ENCODE data around the gene FANCC. TPM values are rescaled to one million over a fixed set of nuclear protein-coding genes. Genes with fewer than 3 reads are reported as not detected.

Gene FANCC
- total RNA-seq, 1 experiment from 2014 or later, result 25.3 TPM

DNA sequence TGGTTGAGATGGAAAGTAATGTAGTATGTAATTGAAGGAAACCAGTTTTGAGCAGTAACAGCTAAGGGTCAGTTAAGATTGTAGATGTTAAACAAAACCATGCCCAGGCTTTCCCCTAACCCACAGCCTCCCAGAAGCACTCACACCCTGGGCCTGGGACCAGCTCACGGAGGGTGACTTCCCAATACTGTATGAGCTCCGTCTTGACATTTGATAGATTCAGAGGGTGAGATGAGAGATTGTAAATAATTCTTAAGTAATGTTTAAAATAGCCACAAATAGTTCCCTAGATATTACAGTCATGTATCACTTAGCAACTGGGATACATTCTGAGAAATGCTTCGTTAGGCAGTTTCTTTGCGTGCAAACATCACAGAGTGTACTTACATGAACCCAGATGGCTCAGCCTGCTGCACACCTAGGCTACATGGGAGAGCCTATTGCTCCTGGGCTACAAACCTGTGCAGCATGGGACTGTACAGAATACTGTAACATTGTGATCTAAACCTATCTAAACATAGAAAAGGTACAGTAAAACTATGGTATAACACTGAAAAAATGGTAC, 140.7 kb downstream of the FANCC start:
- intact Hi-C loops (cut with micrococcal nuclease; ENCODE audit: unreplicated experiment), result no loop called here
- TF ChIP-seq, protein P1, sequence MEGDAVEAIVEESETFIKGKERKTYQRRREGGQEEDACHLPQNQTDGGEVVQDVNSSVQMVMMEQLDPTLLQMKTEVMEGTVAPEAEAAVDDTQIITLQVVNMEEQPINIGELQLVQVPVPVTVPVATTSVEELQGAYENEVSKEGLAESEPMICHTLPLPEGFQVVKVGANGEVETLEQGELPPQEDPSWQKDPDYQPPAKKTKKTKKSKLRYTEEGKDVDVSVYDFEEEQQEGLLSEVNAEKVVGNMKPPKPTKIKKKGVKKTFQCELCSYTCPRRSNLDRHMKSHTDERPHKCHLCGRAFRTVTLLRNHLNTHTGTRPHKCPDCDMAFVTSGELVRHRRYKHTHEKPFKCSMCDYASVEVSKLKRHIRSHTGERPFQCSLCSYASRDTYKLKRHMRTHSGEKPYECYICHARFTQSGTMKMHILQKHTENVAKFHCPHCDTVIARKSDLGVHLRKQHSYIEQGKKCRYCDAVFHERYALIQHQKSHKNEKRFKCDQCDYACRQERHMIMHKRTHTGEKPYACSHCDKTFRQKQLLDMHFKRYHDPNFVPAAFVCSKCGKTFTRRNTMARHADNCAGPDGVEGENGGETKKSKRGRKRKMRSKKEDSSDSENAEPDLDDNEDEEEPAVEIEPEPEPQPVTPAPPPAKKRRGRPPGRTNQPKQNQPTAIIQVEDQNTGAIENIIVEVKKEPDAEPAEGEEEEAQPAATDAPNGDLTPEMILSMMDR (conservative IDR thresholded peaks at IDR 0.05; ENCODE audit: low read depth, low read length), result no peak
- TF ChIP-seq EZH2 (IDR thresholded peaks at IDR 0.05; ENCODE audit: borderline replicate concordance, low read depth, low read length, poor library complexity, severe bottlenecking), result no peak
- no peak for DNase-seq (ENCODE audit: low spot score)

DNA sequence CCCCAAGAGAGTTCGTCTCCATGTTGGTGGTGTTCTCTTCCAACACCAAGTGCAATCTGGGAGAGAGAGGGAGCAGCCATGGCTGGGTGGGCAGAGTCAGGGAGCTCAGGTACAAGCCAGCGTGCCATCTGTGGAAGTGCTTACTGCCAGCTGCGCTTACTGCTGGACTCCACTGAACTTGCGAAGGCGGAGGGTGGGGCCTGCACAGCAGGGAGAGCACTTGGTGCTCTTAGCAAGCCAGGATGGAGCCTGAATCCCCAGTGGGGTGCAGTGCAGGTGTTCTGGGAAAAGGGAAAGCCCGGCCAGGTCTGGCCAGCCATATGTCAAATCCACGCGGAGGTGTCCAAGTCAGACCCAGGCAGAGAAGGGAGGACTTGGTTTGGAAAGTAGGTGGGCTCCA, 142.0 kb downstream of the FANCC start:
- H3K4me3 ChIP-seq (ENCODE audit: low read depth, low read length, poor library complexity, severe bottlenecking), result no peak overlapping the region
- no peaks in the 10 kb centered on the region for H3K36me3 ChIP-seq (ENCODE audit: insufficient read depth, low read length, poor library complexity, severe bottlenecking)
- TF ChIP-seq, protein P1 (conservative IDR thresholded peaks at IDR 0.05; ENCODE audit: low read depth, low read length), result no peak
- TF ChIP-seq EZH2 (IDR thresholded peaks at IDR 0.05; ENCODE audit: borderline replicate concordance, low read depth, low read length, poor library complexity, severe bottlenecking), result no peak
- no peaks in the 10 kb centered on the region for H3K9me3 ChIP-seq (ENCODE audit: low read depth, low read length, poor library complexity, severe bottlenecking)
- peaks cover 25% of the 10 kb centered on the region for H3K4me1 ChIP-seq (ENCODE audit: insufficient read depth, low read length, poor library complexity, severe bottlenecking)
- H3K27ac ChIP-seq (ENCODE audit: low read depth, low read length, poor library complexity, severe bottlenecking), result no peak overlapping the region
- intact Hi-C loops (cut with micrococcal nuclease; ENCODE audit: unreplicated experiment), result no loop called here
- CTCF ChIA-PET, result no interaction called here
- BruUV-seq (replicated peaks), result no TSS peak
- POLR2A ChIA-PET (ENCODE audit: low non-redundant PET), result no interaction called here
- no peak for DNase-seq (ENCODE audit: low spot score)
- H3K27me3 ChIP-seq (replicated peaks; ENCODE audit: insufficient read depth, low read depth, low read length, poor library complexity), result no peaks in the 10 kb centered on the region

More for the DNA sequence above, 140.7 kb downstream of the FANCC start:
- Histone ChIP-seq H3K4me1 (ENCODE audit: insufficient read depth, low read length, poor library complexity, severe bottlenecking) (peaks cover 12% of the 10 kb centered on the region), H3K4me3 (ENCODE audit: low read depth, low read length, poor library complexity, severe bottlenecking) (no peak overlapping the region), H3K27me3 (replicated peaks; ENCODE audit: insufficient read depth, low read depth, low read length, poor library complexity) (no peaks in the 10 kb centered on the region), H3K27ac (ENCODE audit: low read depth, low read length, poor library complexity, severe bottlenecking) (no peak overlapping the region), H3K9me3 (ENCODE audit: low read depth, low read length, poor library complexity, severe bottlenecking) (no peaks in the 10 kb centered on the region), H3K36me3 (ENCODE audit: insufficient read depth, low read length, poor library complexity, severe bottlenecking) (no peaks in the 10 kb centered on the region)
- POLR2A ChIA-PET (ENCODE audit: low non-redundant PET), result no interaction called here
- CTCF ChIA-PET, result interaction anchor here (0.6 kb wide), 1 partner anchor 9 kb away, joined by 3 read pairs; no protein-coding TSS in a partner anchor
- BruUV-seq (replicated peaks), result no TSS peak

DNA sequence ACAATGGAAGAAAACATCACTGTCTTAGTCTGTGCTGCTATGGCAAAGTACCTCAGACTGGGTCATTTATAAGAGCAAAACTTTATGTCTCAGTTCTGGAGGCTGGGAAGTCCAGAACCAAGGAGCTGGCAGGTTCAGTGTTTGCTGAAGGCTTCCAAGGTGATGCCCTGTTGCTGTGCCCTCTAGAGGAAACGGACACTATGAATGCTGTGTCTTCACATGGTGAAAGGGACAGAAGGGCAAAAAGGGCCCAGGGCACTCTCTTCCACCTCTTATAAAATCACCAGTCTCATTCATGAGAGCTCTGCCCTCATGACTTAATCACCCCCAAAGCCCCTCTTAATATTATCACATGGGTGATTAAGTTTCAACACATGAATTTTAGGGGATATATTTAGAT, 143.5 kb downstream of the FANCC start:
- H3K36me3 ChIP-seq (ENCODE audit: insufficient read depth, low read length, poor library complexity, severe bottlenecking), result no peaks in the 10 kb centered on the region
- ChIA-PET CTCF (no interaction called here), POLR2A (ENCODE audit: low non-redundant PET) (interaction anchor here (0.6 kb wide), 1 partner anchor 17 kb away, joined by 3 read pairs; no protein-coding TSS in a partner anchor)
- no peak for TF ChIP-seq EZH2 (IDR thresholded peaks at IDR 0.05; ENCODE audit: borderline replicate concordance, low read depth, low read length, poor library complexity, severe bottlenecking)
- TF ChIP-seq, protein P1 (conservative IDR thresholded peaks at IDR 0.05; ENCODE audit: low read depth, low read length), result no peak
- intact Hi-C loops (cut with micrococcal nuclease; ENCODE audit: unreplicated experiment), result no loop called here
- peaks cover 32% of the 10 kb centered on the region for H3K4me1 ChIP-seq (ENCODE audit: insufficient read depth, low read length, poor library complexity, severe bottlenecking)
- H3K27me3 ChIP-seq (replicated peaks; ENCODE audit: insufficient read depth, low read depth, low read length, poor library complexity), result no peaks in the 10 kb centered on the region
- H3K27ac ChIP-seq (ENCODE audit: low read depth, low read length, poor library complexity, severe bottlenecking), result no peak overlapping the region
- H3K9me3 ChIP-seq (ENCODE audit: low read depth, low read length, poor library complexity, severe bottlenecking), result no peaks in the 10 kb centered on the region
- H3K4me3 ChIP-seq (ENCODE audit: low read depth, low read length, poor library complexity, severe bottlenecking), result no peak overlapping the region
- no TSS peak for BruUV-seq (replicated peaks)
- DNase-seq (ENCODE audit: low spot score), result no peak
